A549 (cell line): Measurements from ENCODE around the gene RCOR2.

ENCODE experiments used
- BHLHE40 ChIP-seq: IDR thresholded peaks from 2 replicates; pipeline ENCODE4 v1.6.1; 2012; ENCODE audit warnings: low read depth, low read length, inconsistent platforms
- CBX2 ChIP-seq: fragments of 200-600 bp; sonication (generic); IDR thresholded peaks from 2 replicates; pipeline ENCODE4 v1.6.1; 2016; ENCODE audit warnings: low read depth, mild to moderate bottlenecking, borderline replicate concordance
- ESRRA ChIP-seq: fragments of 150-350 bp; IDR thresholded peaks from 2 replicates; pipeline ENCODE4 v1.6.1; 2014; ENCODE audit warnings: mild to moderate bottlenecking, low read length, borderline replicate concordance
- GATA3 ChIP-seq: IDR thresholded peaks from 2 replicates; pipeline ENCODE4 v1.6.1; 2012; ENCODE audit warnings: borderline replicate concordance
- HMGXB4 ChIP-seq: fragments of 250-450 bp; sonication (Bioruptor Pico); IDR thresholded peaks from 2 replicates; pipeline ENCODE4 v1.5.0; 2021; ENCODE audit warnings: mild to moderate bottlenecking, moderate library complexity, borderline replicate concordance
- MAFK ChIP-seq: fragments of 450-650 bp; IDR thresholded peaks from 2 replicates; pipeline ENCODE4 v1.6.1; 2014; ENCODE audit not compliant: partially characterized antibody
- POLR2A ChIP-seq: IDR thresholded peaks from 2 replicates; pipeline ENCODE4 v1.6.1; 2012; ENCODE audit warnings: mild to moderate bottlenecking, low read length
- RAD21 ChIP-seq, 2 experiments: fragments of >200 bp in 1 of 2; sonication (Bioruptor Twin) in 1 of 2; formaldehyde crosslinking in 1 of 2; IDR thresholded peaks in 1 of 2; conservative IDR thresholded peaks in 1 of 2; 2 replicates in 1 of 2; 3 replicates in 1 of 2; pipeline ENCODE4 v1.6.1; 2012 to 2018; ENCODE audit warnings: inconsistent platforms in 1 of 2
- SMC3 ChIP-seq: fragments of >200 bp; sonication (Bioruptor Twin); formaldehyde crosslinking; IDR thresholded peaks from 3 replicates; pipeline ENCODE4 v1.6.1; 2018; ENCODE audit warnings: inconsistent platforms
- SREBF2 ChIP-seq: fragments of 450-650 bp; IDR thresholded peaks from 2 replicates; pipeline ENCODE4 v1.6.1; 2014; ENCODE audit warnings: mild to moderate bottlenecking, moderate library complexity
- TP53 ChIP-seq: fragments of 250-450 bp; sonication (Bioruptor Pico); IDR thresholded peaks from 2 replicates; pipeline ENCODE4 v1.5.0; 2021; ENCODE audit warnings: mild to moderate bottlenecking, moderate library complexity
- TF ChIP-seq, protein P1 (sequence below): fragments of >200 bp; sonication (Bioruptor Twin); formaldehyde crosslinking; IDR thresholded peaks from 3 replicates; pipeline ENCODE4 v1.5.1; 2016
- TF ChIP-seq, protein P2 (sequence below): fragments of 450-650 bp; IDR thresholded peaks from 2 replicates; pipeline ENCODE4 v1.6.1; 2014; ENCODE audit warnings: antibody characterized with exemption

DNA sequence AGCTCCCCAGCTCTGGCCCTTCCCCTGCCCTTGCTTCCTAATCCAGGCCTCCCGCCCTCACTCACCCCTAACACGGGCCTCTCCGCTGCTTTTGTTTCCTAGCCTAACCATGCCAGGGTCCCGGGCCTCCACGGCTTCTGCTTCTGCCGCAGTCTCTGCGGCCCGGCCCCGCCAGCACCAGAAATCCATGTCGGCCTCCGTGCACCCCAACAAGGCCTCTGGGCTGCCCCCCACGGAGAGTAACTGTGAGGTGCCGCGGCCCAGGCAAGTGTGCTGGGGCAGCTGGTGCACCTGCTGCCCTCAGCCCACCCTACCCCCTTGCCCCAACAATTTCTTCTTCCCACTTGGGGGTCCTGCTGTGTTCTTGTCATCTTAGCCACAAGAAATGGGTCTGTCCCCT is 13.1 kb downstream of the RCOR2 start:
- TF ChIP-seq, protein P1, sequence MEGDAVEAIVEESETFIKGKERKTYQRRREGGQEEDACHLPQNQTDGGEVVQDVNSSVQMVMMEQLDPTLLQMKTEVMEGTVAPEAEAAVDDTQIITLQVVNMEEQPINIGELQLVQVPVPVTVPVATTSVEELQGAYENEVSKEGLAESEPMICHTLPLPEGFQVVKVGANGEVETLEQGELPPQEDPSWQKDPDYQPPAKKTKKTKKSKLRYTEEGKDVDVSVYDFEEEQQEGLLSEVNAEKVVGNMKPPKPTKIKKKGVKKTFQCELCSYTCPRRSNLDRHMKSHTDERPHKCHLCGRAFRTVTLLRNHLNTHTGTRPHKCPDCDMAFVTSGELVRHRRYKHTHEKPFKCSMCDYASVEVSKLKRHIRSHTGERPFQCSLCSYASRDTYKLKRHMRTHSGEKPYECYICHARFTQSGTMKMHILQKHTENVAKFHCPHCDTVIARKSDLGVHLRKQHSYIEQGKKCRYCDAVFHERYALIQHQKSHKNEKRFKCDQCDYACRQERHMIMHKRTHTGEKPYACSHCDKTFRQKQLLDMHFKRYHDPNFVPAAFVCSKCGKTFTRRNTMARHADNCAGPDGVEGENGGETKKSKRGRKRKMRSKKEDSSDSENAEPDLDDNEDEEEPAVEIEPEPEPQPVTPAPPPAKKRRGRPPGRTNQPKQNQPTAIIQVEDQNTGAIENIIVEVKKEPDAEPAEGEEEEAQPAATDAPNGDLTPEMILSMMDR = no peak
- TF ChIP-seq SREBF2 = no peak
- TF ChIP-seq GATA3 = no peak
- TF ChIP-seq, protein P2, sequence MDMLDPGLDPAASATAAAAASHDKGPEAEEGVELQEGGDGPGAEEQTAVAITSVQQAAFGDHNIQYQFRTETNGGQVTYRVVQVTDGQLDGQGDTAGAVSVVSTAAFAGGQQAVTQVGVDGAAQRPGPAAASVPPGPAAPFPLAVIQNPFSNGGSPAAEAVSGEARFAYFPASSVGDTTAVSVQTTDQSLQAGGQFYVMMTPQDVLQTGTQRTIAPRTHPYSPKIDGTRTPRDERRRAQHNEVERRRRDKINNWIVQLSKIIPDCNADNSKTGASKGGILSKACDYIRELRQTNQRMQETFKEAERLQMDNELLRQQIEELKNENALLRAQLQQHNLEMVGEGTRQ = no peak
- no peak for TF ChIP-seq HMGXB4 (CRISPR knock-in tag)
- TF ChIP-seq SMC3 = no peak
- TF ChIP-seq BHLHE40 = no peak
- no peak for TF ChIP-seq POLR2A
- no peak for TF ChIP-seq MAFK
- TF ChIP-seq RAD21 (conservative IDR thresholded peaks at IDR 0.05 in 1 of 2, IDR thresholded peaks at IDR 0.05 in 1 of 2) = no peak
- TF ChIP-seq ESRRA = no peak
- no peak for TF ChIP-seq TP53 (CRISPR knock-in tag)
- TF ChIP-seq CBX2 = no peak
